ENCODE measurements around the gene YARS1. TPM values are rescaled to one million over a fixed set of nuclear protein-coding genes. Genes with fewer than 3 reads are reported as not detected.

Gene YARS1
- total and polyA plus RNA-seq, 7 experiments from 2014 or later, result 48.6 to 175 (median 85.4) TPM

DNA sequence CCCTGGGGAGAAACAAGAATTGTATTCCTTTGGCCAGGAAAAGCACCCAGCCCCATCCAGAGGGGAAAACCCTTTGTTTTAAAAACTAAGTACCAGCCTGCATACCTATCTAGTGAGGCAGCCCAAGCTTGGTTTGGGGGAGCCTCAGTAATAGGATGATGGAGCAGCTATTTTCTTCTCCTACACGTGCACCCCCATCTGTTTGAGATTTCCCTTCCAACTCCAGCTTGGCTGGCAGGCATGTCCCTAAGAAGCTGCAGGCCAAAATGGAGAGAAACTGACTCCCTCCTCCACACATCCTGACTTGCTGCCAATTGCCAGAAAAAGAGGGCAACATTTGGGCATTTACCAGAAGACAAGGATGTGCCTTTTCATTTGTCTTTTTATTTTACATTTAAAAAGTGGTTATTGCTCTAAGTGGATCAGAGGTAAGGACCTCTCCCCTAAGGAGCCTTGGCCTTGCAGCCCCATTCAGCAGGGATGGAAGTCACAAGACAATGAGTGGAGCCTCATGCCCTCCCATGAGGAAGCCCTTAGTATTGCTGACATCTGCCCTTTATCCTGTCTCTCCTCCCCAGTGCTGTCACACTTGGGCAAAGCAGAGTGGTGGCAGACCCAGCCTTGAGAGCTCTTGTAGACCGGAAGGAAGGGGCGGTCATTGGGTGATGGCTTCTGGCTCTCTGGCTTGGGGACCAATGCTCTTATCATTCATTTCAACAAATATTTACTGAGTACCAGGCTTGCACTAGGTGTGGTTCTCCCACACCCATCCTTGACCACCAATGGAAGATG is 44.9 kb upstream of the YARS1 start:
- CTCF ChIA-PET, result interaction anchor here (0.6 to 0.9 kb wide), 3 partner anchors 8 to 226 kb away, joined by 3 to 5 read pairs (median 3); no protein-coding TSS in a partner anchor
- Histone ChIP-seq H3K4me1 (ENCODE audit: control insufficient read depth in 2 of 2, insufficient read depth in 2 of 2, low read length in 2 of 2) (no peaks in the 10 kb centered on the region), H3K9me3 (ENCODE audit: control insufficient read depth in 2 of 3, low read length in 3 of 3) (no peaks in the 10 kb centered on the region), H3K4me3 (ENCODE audit: low read length) (no peak overlapping the region), H3K27ac (ENCODE audit: low read depth, low read length) (no peak overlapping the region), H3K27me3 (ENCODE audit: control insufficient read depth in 2 of 2, insufficient read depth in 2 of 2, low read length in 2 of 2) (no peaks in the 10 kb centered on the region), H3K36me3 (ENCODE audit: control insufficient read depth in 2 of 3, insufficient read depth in 3 of 3, low read length in 3 of 3) (peaks cover 0 to 20% (median 0%) of the 10 kb centered on the region in 3 experiments)
- ATAC-seq (no peak), DNase-seq (no peak)
- H3K27ac Mint-ChIP-seq, result no peak overlapping the region
- intact Hi-C loops (cut with micrococcal nuclease), result no loop called here
- POLR2A ChIA-PET, result no interaction called here
- peaks cover 0 to 5% (median 0%) of the 10 kb centered on the region in 7 donors for H3K4me1 Mint-ChIP-seq
- H3K4me3 Mint-ChIP-seq, result no peak overlapping the region
- peaks cover 0 to 61% (median 27%) of the 10 kb centered on the region in 5 donors for H3K36me3 Mint-ChIP-seq
- H3K9me3 Mint-ChIP-seq, result no peaks in the 10 kb centered on the region
- H3K27me3 Mint-ChIP-seq, result no peaks in the 10 kb centered on the region

DNA sequence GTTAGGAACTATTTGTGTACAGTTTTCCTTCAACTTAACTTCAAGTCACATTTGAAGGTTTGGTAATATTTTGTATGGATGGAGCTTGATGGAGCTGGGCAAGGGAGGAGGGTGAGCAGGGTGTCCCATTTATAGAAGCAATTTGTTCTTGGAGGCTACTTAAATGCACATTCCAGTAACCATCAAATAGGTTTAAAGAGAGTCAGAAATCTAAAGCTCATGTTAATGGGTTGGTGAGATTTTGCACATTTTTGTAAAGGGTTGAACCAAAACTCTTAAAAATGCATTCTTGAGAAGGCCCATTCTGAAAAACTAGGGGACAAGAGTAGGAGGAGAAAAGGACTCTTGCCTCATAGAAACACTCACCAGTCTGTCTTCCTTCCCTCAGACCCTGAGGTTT is 43.4 kb upstream of the YARS1 start:
- Histone ChIP-seq H3K27ac (ENCODE audit: low read depth, low read length) (no peak overlapping the region), H3K4me1 (ENCODE audit: control insufficient read depth in 2 of 2, insufficient read depth in 2 of 2, low read length in 2 of 2) (no peaks in the 10 kb centered on the region), H3K27me3 (ENCODE audit: control insufficient read depth in 2 of 2, insufficient read depth in 2 of 2, low read length in 2 of 2) (no peaks in the 10 kb centered on the region), H3K9me3 (ENCODE audit: control insufficient read depth in 2 of 3, low read length in 3 of 3) (no peaks in the 10 kb centered on the region), H3K4me3 (ENCODE audit: low read length) (no peak overlapping the region), H3K36me3 (ENCODE audit: control insufficient read depth in 2 of 3, insufficient read depth in 3 of 3, low read length in 3 of 3) (peaks cover 0 to 35% (median 0%) of the 10 kb centered on the region in 3 experiments)
- no peak overlapping the region for H3K27ac Mint-ChIP-seq
- no peak for DNase-seq
- H3K27me3 Mint-ChIP-seq, result no peaks in the 10 kb centered on the region
- H3K36me3 Mint-ChIP-seq, result peaks cover 0 to 68% (median 26%) of the 10 kb centered on the region in 5 donors
- H3K9me3 Mint-ChIP-seq, result no peaks in the 10 kb centered on the region
- intact Hi-C loops (cut with micrococcal nuclease), result no loop called here
- ChIA-PET POLR2A (no interaction called here), CTCF (no interaction called here)
- H3K4me1 Mint-ChIP-seq, result peaks cover 0 to 5% (median 0%) of the 10 kb centered on the region in 7 donors
- no peak overlapping the region for H3K4me3 Mint-ChIP-seq
- ATAC-seq, result no peak

DNA sequence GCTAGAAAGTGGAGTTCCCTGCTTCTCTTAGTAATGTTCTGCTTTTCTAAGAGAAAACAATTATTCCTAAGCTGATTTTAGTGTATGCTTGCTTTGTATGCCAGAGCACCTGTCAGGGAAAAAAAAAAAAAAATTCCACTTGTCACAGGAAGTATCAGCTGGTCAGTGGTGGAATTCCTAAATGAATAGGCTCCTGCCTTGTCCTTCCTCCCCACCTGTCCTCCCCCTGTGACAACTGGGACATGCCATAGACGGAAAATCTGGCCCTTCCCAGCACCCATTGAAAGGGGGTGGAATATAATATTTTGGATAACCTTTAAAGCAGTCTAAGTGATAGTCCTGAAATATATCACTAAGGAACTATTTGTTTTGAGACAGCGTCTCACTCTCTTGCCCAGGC is 42.8 kb upstream of the YARS1 start:
- H3K27ac Mint-ChIP-seq, result no peak overlapping the region
- H3K9me3 Mint-ChIP-seq, result no peaks in the 10 kb centered on the region
- Histone ChIP-seq H3K9me3 (ENCODE audit: control insufficient read depth in 2 of 3, low read length in 3 of 3) (no peaks in the 10 kb centered on the region), H3K4me1 (ENCODE audit: control insufficient read depth in 2 of 2, insufficient read depth in 2 of 2, low read length in 2 of 2) (no peaks in the 10 kb centered on the region), H3K36me3 (ENCODE audit: control insufficient read depth in 2 of 3, insufficient read depth in 3 of 3, low read length in 3 of 3) (peaks cover 0 to 41% (median 0%) of the 10 kb centered on the region in 3 experiments), H3K27ac (ENCODE audit: low read depth, low read length) (no peak overlapping the region), H3K4me3 (ENCODE audit: low read length) (no peak overlapping the region), H3K27me3 (ENCODE audit: control insufficient read depth in 2 of 2, insufficient read depth in 2 of 2, low read length in 2 of 2) (no peaks in the 10 kb centered on the region)
- POLR2A ChIA-PET, result no interaction called here
- peaks cover 0 to 5% (median 0%) of the 10 kb centered on the region in 7 donors for H3K4me1 Mint-ChIP-seq
- ATAC-seq, result no peak
- DNase-seq, result no peak
- H3K27me3 Mint-ChIP-seq, result no peaks in the 10 kb centered on the region
- no peak overlapping the region for H3K4me3 Mint-ChIP-seq
- peaks cover 0 to 70% (median 27%) of the 10 kb centered on the region in 5 donors for H3K36me3 Mint-ChIP-seq
- intact Hi-C loops (cut with micrococcal nuclease), result no loop called here
- CTCF ChIA-PET, result interaction anchor here (1.4 kb wide), 1 partner anchor 13 kb away, joined by 3 read pairs; no protein-coding TSS in a partner anchor

DNA sequence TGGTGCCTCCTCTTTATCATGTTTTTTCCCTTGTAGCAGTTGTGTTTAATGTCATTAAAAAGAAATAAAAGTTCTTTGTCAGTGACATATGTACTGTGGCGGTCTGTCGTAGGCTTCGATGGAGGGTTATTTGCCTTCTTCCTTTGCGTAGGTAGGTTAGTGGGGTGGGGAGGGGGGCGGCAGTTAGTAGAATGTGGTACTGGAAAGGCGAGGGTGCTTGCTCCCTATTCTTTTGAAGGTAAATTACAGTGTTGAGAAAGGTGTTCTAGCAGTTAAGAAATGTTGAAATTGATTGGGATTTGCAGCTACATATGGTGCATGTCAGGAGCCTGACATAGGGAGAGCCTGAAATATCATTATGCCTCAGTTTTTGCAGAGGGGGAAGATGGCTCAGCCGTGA is 41.6 kb upstream of the YARS1 start:
- Mint-ChIP-seq H3K36me3 (peaks cover 0 to 70% (median 32%) of the 10 kb centered on the region in 5 donors), H3K4me1 (peaks cover 0 to 3% (median 0%) of the 10 kb centered on the region in 7 donors), H3K27me3 (no peaks in the 10 kb centered on the region), H3K9me3 (no peaks in the 10 kb centered on the region), H3K4me3 (no peak overlapping the region), H3K27ac (no peak overlapping the region)
- ChIA-PET CTCF (interaction anchor here (1.4 kb wide), 1 partner anchor 14 kb away, joined by 3 read pairs; no protein-coding TSS in a partner anchor), POLR2A (no interaction called here)
- ATAC-seq, result no peak
- no peak for DNase-seq
- intact Hi-C loops (cut with micrococcal nuclease), result no loop called here
- Histone ChIP-seq H3K4me3 (ENCODE audit: low read length) (no peak overlapping the region), H3K36me3 (ENCODE audit: control insufficient read depth in 2 of 3, insufficient read depth in 3 of 3, low read length in 3 of 3) (peaks cover 0 to 52% (median 3%) of the 10 kb centered on the region in 3 experiments), H3K4me1 (ENCODE audit: control insufficient read depth in 2 of 2, insufficient read depth in 2 of 2, low read length in 2 of 2) (no peaks in the 10 kb centered on the region), H3K27me3 (ENCODE audit: control insufficient read depth in 2 of 2, insufficient read depth in 2 of 2, low read length in 2 of 2) (no peaks in the 10 kb centered on the region), H3K27ac (ENCODE audit: low read depth, low read length) (no peak overlapping the region), H3K9me3 (ENCODE audit: control insufficient read depth in 2 of 3, low read length in 3 of 3) (no peaks in the 10 kb centered on the region)

DNA sequence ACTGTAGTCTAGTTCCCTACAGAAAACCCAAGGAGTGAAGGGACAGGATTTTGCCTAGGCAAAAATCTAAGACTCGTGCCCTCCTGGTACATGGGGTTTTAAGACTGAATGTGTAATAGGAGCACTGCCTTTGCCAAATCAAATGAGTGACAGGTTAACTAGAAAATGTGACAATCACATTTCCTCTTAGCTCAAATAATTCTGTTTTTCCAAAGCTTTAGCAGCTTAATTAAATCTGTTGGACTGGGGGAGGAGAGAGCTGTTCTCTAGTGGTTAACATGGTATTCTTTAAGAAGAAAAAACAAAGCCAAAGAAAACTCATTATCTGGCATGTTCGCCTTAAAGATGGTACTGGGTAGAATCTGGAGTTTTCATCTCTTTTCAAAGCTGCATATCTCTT is 41.0 kb upstream of the YARS1 start:
- intact Hi-C loops (cut with micrococcal nuclease), result no loop called here
- CTCF ChIA-PET, result no interaction called here
- Histone ChIP-seq H3K9me3 (ENCODE audit: control insufficient read depth in 2 of 3, low read length in 3 of 3) (no peaks in the 10 kb centered on the region), H3K4me1 (ENCODE audit: control insufficient read depth in 2 of 2, insufficient read depth in 2 of 2, low read length in 2 of 2) (no peaks in the 10 kb centered on the region), H3K36me3 (ENCODE audit: control insufficient read depth in 2 of 3, insufficient read depth in 3 of 3, low read length in 3 of 3) (peaks cover 0 to 59% (median 3%) of the 10 kb centered on the region in 3 experiments), H3K27ac (ENCODE audit: low read depth, low read length) (no peak overlapping the region), H3K27me3 (ENCODE audit: control insufficient read depth in 2 of 2, insufficient read depth in 2 of 2, low read length in 2 of 2) (no peaks in the 10 kb centered on the region), H3K4me3 (ENCODE audit: low read length) (no peak overlapping the region)
- Mint-ChIP-seq H3K36me3 (peaks cover 0 to 70% (median 32%) of the 10 kb centered on the region in 5 donors), H3K4me1 (peaks cover 0 to 3% (median 0%) of the 10 kb centered on the region in 7 donors), H3K9me3 (no peaks in the 10 kb centered on the region), H3K27me3 (no peaks in the 10 kb centered on the region), H3K4me3 (no peak overlapping the region), H3K27ac (no peak overlapping the region)
- ATAC-seq, result no peak
- POLR2A ChIA-PET, result no interaction called here
- DNase-seq, result no peak

DNA sequence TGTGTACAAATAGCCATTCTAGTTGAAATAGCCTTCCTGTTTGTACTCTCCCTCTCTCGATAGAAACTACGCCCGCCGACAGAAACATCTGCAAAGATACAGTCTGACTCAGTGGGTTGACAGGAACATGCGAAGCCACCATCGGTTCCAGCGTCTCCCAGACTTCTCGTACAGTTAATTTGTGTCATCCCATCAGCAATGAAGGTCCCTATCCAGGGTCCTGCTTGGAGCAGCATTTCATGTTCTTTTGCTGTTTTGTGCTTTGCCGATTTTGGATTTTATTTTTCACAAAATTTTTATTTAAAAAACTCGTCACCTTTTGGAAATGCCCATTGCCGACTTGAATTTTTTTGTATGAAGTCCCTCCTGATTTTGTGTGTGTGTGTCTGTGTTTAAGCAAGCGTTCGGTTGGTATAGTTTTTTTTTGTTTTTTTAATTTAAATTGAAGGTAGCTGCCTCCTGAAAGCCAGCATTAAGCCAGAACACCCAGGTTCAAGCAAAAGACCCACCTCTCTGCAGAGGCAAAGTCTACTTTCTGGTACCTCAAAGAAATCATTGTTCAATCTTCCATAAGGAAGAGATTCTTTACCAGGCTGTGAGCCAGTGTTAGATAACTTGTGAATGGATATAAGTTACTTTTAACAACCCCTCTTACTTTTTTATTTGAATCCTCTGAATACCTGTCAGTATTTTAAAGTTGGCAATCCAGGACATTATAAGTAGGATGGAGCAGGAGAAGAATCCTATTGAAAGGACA is 38.9 kb upstream of the YARS1 start:
- Histone ChIP-seq H3K9me3 (ENCODE audit: control insufficient read depth in 2 of 3, low read length in 3 of 3) (no peaks in the 10 kb centered on the region), H3K27me3 (ENCODE audit: control insufficient read depth in 2 of 2, insufficient read depth in 2 of 2, low read length in 2 of 2) (no peaks in the 10 kb centered on the region), H3K4me1 (ENCODE audit: control insufficient read depth in 2 of 2, insufficient read depth in 2 of 2, low read length in 2 of 2) (no peaks in the 10 kb centered on the region), H3K36me3 (ENCODE audit: control insufficient read depth in 2 of 3, insufficient read depth in 3 of 3, low read length in 3 of 3) (peaks cover 0 to 69% (median 3%) of the 10 kb centered on the region in 3 experiments), H3K4me3 (ENCODE audit: low read length) (no peak overlapping the region), H3K27ac (ENCODE audit: low read depth, low read length) (no peak overlapping the region)
- POLR2A ChIA-PET, result no interaction called here
- H3K27ac Mint-ChIP-seq, result no peak overlapping the region
- intact Hi-C loops (cut with micrococcal nuclease), result no loop called here
- H3K4me3 Mint-ChIP-seq, result no peak overlapping the region
- no peaks in the 10 kb centered on the region for H3K4me1 Mint-ChIP-seq
- CTCF ChIA-PET, result interaction anchor here (0.6 kb wide), 1 partner anchor 109 kb away, joined by 3 read pairs; no protein-coding TSS in a partner anchor
- peaks cover 3 to 61% (median 24%) of the 10 kb centered on the region in 5 donors for H3K36me3 Mint-ChIP-seq
- no peak for DNase-seq
- no peak for ATAC-seq
- no peaks in the 10 kb centered on the region for H3K9me3 Mint-ChIP-seq
- no peaks in the 10 kb centered on the region for H3K27me3 Mint-ChIP-seq

Data from naive thymus-derived CD4-positive, alpha-beta T cell (primary cell).